Omental fat pad (tissue), 4 donors: ENCODE measurements around the gene TMX4. TPM values are rescaled to one million over a fixed set of nuclear protein-coding genes. Genes with fewer than 3 reads are reported as not detected.

Source experiments
- ATAC-seq: fragments of 150-250 bp; one replicate; pipeline ENCODE4 v1.9.1; 2016; ENCODE audit warnings: mild to moderate bottlenecking, moderate library complexity; ENCODE audit not compliant: low FRiP score
- DNase-seq: peaks from one replicate; pipeline ENCODE4 v3.0.0-alpha.2; 2019; ENCODE audit warnings: low spot score
- total RNA-seq, 4 donors: library from RNA; depleted of rRNA; stranded (reverse); fragments of >200 nt; gene quantifications; one replicate each; pipeline ENCODE4 v1.1.0, GENCODE V29; 2016
- TF ChIP-seq, protein P1 (sequence below), 3 donors: fragments of 450-650 bp; IDR thresholded peaks; one replicate each; pipeline ENCODE4 v1.5.1; 2016 to 2017; ENCODE audit warnings: antibody characterized with exemption in 3 of 3, mild to moderate bottlenecking in 3 of 3, moderate library complexity in 2 of 3

TMX4 gene
- total RNA-seq, 4 donors from 2014 or later: 30.8 to 48.8 (median 41.6) TPM

DNA sequence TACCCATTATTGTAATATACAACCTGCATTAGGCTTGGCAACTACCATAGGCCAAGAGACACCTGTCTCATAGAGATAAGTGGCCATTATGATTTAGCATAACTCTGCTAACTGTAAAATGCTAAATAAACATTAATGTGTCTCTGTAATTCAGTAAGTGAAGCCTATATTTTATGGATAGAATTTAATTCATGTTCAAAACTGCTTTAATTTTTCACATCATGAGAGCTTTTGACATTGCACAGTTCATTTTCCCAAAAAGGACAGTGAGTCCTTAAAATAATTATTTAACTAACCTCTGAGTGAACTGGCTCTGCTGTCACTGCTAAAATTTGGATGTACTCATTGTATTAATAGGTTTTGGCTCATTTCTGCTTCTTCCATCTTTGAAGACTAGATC is 41.4 kb upstream of the TMX4 start:
- ATAC-seq (no peak), DNase-seq (no peak)
- TF ChIP-seq, protein P1, sequence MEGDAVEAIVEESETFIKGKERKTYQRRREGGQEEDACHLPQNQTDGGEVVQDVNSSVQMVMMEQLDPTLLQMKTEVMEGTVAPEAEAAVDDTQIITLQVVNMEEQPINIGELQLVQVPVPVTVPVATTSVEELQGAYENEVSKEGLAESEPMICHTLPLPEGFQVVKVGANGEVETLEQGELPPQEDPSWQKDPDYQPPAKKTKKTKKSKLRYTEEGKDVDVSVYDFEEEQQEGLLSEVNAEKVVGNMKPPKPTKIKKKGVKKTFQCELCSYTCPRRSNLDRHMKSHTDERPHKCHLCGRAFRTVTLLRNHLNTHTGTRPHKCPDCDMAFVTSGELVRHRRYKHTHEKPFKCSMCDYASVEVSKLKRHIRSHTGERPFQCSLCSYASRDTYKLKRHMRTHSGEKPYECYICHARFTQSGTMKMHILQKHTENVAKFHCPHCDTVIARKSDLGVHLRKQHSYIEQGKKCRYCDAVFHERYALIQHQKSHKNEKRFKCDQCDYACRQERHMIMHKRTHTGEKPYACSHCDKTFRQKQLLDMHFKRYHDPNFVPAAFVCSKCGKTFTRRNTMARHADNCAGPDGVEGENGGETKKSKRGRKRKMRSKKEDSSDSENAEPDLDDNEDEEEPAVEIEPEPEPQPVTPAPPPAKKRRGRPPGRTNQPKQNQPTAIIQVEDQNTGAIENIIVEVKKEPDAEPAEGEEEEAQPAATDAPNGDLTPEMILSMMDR (IDR thresholded peaks at IDR 0.05): no peak

DNA sequence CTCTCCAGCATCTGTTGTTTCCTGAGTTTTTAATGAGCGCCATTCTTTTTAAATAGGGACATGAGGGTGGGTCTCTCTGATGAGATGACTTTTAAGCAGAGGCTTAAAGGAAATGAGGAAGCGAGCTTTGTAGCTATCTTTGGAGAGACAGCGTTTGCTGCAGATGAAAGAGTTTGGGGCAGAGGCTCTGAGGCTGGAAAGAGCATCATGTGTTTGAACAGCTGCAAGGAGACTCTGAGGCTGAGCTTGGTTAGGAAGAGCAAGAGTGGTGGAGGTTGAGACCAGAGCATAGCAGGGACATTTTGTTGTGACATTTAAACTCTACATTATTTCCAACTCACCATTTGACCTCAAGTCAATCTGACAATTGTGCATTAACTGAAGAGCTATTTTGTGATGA is 38.3 kb upstream of the TMX4 start:
- DNase-seq (no peak), ATAC-seq (no peak)
- TF ChIP-seq, protein P1 (IDR thresholded peaks at IDR 0.05): no peak

DNA sequence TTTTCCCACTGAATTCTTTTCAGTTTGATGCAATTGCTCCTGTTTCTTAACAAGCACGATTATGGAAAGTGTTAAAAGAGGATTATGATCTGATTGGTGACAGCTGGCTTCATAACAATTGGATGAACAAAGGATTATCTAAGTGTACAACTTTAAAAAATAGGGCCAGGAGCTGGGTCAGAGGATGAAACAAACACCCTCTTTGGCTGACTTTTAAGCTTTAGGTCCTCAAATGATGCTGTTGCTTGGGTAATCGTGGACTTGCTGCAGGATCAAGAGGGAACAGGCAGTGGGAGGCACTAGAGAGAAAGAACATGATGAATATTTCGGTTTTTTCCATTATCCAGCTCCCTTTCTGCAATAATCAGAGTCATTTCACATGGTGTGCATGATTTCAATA is 35.5 kb upstream of the TMX4 start:
- DNase-seq (no peak), ATAC-seq (no peak)
- TF ChIP-seq, protein P1 (IDR thresholded peaks at IDR 0.05): no peak

DNA sequence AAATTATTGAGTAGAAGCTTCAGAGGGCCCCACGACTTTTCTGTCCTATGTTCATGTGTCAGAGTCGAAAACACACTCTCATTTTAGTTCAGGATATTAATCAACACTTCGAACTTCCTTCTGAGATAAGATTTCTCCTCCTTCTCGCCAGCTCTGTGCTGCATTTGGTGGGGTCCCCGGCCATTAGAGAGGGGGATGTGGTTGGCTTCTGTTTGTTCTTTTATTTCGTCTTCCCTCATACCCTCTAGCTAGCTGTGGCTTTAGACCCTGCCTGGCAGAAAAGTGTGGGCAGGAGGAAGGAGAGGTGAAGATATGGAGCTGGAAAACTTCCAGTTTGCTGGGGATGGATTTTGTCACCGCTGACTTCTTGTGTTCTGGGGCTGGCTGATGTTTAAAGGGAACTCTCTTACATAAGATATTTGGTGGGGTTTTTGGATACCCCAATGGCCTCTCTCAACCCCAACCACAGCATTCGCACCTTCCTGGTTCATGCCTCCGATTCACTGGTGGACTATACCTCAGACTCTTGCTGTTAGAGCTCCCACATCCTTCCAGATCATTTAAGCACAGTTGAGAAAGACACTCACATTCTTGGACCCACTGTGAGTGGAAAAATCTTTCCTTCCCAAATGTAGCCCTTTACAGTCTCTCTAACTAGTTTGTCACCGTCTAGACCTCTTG is 30.7 kb upstream of the TMX4 start:
- DNase-seq (no peak), ATAC-seq (no peak)
- TF ChIP-seq, protein P1 (IDR thresholded peaks at IDR 0.05): no peak

DNA sequence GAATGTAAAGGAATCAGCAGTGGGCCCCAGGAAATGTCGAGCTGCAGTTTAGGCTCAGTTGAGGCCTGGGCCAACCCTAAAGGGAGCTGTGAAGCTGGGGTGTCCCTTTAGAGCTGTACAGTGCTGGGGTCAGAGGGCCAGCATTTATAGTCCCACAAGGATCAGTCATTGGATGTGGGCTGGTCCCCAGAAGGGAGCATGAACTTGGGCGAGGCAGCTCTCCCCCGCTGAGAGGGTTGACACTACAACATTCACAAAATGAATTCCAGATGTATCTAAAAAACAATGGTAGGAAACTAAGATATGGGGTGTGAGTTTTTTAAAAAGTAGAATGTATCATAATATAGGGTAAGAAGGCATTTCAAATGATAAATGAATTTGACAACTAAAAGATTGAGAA is 29.7 kb upstream of the TMX4 start:
- ATAC-seq (no peak), DNase-seq (no peak)
- TF ChIP-seq, protein P1 (IDR thresholded peaks at IDR 0.05): no peak

DNA sequence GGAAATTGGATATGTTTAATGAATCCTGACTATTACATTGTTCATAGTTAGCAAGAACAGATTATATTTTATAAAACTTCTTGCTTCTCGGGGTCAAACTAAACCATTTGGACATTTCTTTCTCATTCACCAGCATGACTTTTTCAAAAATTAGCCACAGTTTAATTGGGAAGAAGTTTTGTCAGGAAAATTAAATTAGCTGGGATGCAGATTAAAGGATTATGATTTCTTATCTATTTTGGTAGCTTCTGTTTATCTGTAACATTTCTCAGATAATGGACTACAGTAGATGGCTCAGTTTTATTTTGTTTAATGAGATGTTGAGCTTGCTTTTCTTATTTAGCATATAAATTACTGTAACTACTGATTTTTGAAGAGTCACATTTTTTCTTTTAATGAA is 26.4 kb upstream of the TMX4 start:
- TF ChIP-seq, protein P1 (IDR thresholded peaks at IDR 0.05): no peak
- ATAC-seq: no peak
- no peak for DNase-seq

DNA sequence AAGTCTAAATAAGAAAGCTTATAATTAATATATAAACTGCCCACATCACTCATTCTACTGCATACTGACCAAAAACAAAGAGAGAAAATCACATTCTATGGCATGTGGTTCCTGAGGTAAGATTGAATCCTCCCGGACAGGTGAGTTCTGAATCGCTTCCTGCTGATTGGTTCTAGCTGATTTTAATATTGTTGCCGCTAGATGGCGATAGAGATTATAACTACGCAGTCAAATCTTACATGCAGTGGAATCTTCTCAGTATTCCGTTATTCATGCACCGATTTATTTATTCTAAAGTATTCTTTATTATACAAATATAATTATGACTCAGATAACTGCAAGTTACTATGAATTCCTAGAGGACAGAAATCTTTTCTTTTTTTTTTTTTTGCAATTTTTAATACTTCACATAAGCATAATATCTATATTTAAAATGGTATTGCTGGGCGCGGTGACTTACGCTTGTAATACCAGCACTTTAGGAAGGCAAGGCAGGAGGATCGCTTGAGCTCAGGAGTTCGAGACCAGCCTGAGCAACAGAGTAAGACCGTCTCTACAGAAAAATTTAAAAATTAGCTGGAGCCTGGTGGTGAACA is 24.2 kb upstream of the TMX4 start:
- no peak for ATAC-seq
- TF ChIP-seq, protein P1 (IDR thresholded peaks at IDR 0.05): no peak
- no peak for DNase-seq
